AG08396 (cell line): ENCODE measurements around the gene EIF2B4.
"Not testable (repeated sequence)": the region's sequence is repeated elsewhere in the genome, so short reads cannot be mapped to it uniquely, and the experiment has no call there.

Experiments used
- DNase-seq: peaks from one replicate; pipeline ENCODE4 v3.0.0; 2012; ENCODE audit warnings: low spot score, mixed read lengths

EIF2B4 gene

DNA sequence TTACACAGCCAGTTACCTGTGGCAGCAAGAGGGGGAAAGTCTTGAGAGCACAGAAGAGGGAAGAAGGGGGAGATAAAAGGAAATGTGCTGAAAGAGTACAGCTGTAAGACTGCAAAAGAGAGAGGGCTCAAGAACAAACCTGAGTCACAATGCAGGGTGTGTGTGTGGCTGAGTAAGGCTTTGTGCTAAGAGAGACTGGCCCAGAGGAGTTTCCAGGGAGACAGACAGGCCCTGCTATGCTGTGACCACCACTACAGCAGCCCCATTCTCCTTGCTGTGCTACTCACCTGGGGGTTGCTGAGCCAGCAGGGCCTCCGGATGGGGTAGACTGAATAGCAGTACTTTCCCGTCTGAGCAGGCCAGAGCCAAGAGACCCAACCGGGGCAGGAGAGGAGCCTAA lies 34.8 kb downstream of the EIF2B4 start:
- DNase-seq, result no peak

DNA sequence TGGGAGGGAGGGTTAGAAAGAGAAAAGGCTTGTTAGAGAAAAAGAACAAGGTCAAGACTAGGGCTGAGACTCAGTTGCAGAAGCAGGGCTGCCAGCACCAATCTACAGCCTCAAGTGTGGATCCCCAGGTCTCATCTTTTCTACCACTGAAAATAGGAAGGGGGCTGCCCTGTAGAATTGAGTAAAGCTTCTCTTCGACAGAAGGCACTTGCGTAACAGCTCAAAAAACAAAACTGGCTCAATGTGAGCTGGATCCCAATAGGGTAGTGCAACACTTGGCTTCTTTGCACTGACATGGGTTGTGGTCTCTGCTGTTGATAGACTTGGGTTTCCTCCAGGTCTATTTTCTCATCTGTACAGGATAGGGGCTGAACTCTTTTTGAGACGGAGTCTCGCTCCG lies 45.4 kb downstream of the EIF2B4 start:
- DNase-seq, result no peak

DNA sequence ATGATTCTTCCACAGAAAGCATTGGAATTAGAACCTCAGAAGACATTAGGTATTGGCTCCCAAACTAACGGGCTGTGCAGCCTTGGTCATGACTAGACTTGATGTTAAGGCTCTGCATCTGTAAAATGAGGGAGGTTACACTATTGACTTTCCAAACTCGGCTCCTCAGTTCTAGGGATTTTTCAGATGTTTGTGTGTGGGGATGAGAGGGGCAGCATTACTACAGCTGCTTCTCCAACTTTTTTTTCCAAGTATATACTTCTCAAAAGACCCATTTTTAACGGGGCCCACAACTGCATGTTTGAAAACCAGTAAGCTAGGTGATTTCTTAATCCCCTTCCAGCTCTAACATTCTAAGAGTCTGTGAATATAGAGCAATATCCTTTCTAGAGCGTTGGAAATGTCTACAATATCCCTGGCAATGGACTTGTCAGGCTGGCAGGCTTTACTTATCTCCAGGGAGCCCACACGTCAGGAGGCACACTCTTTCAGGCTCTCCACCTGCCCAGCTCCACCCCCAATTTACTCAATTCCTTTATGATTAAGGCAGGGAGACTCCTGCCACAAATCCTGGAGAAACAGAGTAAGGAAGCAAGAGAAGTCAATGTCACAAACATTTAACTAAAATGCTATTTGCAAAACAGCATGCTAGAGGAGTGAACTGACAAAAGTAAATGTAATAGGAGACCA lies 46.4 kb downstream of the EIF2B4 start:
- DNase-seq, result no peak

DNA sequence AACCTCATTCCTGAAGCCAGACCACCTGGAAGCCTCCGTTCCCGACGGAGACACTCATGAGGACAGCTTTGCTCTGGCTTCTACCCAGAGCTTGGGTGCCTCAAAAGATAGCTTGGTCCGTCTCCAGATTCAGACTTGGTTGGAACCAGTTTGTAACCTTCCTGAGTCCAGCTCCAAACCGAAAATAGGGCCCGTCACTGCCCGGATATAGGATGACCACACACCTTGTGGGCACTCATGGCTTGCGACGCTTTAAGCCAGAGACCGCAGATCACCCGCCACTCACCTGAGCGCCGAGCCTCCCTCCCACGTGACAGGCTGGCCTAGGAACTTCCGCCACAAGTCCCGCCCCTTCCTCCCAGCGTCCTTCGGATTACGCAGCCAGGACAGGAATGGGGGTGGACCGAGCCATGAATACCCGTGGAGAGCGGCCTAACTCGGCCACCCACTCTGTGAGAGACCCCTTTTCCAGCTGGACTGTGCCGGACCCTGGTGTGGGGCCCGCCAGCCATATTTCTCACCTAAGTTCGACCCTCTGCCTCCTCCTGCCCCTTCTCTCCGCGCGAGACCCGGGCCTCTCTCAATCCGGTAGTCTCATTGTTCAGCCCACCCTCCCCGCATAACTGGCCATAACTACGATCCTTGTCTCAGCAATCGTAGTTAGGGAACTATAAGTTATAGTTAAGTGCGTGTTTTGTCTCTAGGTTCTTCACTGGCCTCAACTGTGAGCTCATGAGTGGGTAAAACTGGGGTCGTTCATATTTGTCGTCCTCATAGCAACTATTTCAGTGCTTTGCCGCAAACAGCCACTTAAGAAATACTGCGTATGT lies 47.2 kb downstream of the EIF2B4 start, which contains the start of gene MPV17:
Gene MPV17, minus strand, starts transcription at position 332 of the 830 bp plus-strand sequence. CDS start 580 bp downstream, outside the sequence.
- peak; percentile 95 for DNase-seq

DNA sequence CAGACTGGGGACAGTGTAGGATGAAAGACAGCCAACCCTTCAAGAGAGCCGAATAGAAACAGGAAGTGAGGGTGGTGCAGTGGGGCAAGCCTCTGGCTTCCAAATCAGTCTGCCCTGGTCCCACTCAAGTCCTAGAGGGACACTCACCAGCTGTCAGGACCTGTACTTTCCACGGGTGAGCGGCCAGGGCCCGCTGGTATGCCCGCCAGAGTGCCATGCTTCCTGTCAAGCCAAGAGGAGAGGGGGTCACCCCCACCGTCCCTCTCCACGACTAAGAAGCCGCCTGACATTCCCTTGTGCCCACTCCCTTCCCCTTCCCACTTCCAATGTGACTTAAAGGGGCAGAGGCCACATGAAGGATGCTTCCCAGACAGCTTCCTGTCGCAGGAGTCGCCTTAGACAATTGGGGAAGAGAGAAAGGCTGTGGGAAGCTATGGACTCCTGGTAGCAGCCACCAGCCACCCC lies 47.8 kb downstream of the EIF2B4 start:
- no peak for DNase-seq

DNA sequence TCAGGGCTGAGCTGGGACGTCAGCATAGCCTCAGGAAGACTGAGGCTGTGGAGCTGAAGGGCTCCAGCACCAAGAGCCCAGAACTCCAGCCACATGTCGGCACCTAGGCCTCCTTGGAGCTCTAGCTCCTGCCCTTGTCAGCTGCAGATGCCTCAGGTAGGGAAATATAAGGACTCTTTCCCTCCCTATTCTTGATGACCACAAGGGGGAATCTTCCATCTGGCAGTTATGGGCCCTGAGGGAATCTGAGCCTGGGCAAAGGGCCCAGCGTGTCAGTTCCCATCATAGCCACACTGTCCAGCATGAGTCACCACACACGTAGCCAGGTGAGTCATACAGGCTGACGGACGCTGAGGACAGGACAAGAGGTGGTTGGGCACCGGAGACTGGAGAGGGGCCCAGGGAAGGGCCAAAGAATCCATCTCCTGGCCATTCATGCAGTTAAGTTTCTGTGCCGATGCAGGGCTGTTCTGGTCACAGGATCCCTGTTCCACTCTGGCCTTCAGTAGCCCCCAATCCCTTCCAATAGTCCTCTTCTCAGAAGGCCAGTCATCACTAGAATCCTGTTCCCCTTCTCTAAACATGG lies 49.1 kb downstream of the EIF2B4 start:
- DNase-seq, result peak; percentile 93

DNA sequence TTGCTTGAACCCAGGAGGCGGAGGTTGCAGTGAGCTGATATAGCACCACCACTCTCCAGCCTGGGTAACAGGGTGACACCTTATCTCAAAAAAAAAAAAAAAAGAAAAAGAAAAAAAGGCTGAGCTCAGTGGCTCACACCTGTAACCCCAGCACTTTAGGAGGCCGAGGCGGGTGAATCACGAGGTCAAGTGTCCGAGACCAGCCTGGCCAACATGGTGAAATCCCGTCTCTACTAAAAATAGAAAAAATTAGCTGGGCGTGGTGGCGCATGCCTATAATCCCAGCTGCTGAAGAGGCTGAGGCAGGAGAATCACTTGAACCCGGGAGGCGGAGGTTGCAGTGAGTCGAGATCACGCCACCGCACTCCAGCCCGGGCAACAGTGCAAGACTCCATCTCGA lies 50.3 kb downstream of the EIF2B4 start:
- DNase-seq, result not testable (repeated sequence)

DNA sequence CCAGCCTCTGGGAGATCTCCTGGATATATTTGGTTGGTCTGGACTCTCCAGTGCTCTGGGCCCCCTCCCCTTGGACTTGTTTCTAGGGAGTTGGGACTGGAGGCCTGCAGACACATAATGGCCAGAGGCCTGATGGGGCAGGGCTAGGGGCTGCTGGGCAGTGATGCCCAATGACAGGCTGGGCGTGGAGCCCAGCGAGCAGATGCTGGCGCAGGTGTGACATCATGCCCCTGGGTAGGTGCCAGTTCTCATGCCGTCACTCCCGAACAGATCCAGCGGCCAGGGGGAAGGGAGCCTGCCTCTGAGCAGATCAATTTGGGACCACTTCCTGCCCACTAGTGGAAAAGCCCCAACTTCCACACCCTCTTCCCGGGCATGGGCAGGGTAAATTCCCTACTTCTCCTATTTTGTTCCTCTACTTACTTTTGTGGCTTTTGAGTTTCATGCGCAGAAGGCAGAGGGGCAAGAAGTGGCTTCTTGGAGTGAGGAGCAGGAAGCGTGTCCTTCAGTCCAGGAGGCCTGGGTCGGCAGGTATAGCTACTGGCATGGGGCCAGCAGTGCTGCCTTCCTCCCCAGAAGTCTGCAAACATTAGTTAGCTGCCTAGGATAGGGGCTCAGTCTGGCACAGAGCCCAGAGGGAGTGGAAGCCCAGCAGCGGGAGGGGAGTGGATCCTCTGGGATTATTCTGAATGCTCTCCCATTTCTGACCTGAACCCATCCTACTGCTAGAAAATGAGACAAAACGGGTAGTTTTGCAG lies 53.3 kb downstream of the EIF2B4 start:
- DNase-seq, result no peak

DNA sequence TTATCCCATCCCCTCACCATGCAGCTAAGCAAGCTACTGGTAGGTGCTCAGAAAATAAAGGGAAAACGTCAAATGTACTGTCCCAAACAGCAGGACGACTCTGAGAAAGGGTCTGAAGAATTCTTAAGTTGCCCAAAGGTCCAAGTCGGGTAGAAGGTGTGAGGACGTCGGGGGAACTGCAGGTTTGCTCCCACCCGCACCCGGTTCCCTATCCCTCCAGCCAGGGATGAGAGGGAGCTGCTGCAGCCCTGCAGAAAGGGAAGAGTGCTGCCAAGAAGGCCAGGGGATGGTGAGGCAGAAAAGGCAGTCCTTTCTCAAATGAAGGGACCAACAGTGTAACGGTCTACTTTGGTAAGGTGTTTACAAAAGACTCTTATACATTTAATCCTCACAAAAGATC lies 55.0 kb downstream of the EIF2B4 start:
- DNase-seq, result no peak

DNA sequence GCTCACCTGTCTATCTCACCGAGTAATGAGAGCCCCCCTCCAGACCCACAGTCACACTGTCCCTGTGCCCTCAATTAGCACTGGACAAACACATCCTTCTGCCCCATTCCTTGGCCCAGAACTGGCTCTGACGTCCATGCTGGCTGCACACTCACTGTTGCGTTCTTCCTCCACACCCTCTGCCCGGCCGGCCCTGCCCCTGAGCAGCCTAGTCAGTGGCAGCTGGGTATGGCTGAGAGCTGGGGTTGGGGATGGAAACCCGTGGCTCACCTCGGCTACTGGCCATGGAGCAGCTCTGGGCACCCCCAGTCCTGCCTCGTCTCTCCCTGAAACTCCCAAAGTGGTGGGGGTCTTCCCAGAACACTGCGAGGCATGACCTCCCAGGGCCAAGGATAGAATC lies 55.4 kb downstream of the EIF2B4 start:
- DNase-seq, result no peak
